Heart right ventricle (tissue), 16 donors: ENCODE data around the gene RPS6KA2. TPM values are rescaled to one million over a fixed set of nuclear protein-coding genes. Genes with fewer than 3 reads are reported as not detected.
A peak's percentile ranks its signal among the peaks of the same experiment; 100 is the strongest.

Source experiments
- ATAC-seq, 8 donors: fragments of 200-7000 bp; cut with Tn5 transposase; one replicate each; pipeline ENCODE4 v1.9.1; 2020; ENCODE audit warnings: mild to moderate bottlenecking in 8 of 8, moderate library complexity in 8 of 8, moderate number of reproducible peaks in 1 of 8
- DNase-seq, 2 donors: peaks; one replicate each; pipeline ENCODE4 v3.0.0-alpha.2; 2020
- H3K27ac ChIP-seq, 10 donors: fragments of 200-600 bp; sonication (generic) in 2 of 10; one replicate each; pipeline versions ENCODE4 v1.5.0 to v1.8.0; 2020 to 2022; ENCODE audit warnings: mild to moderate bottlenecking in 3 of 10
- H3K27me3 ChIP-seq, 7 donors: fragments of 200-600 bp; one replicate each; pipeline ENCODE4 v1.8.0; 2021 to 2022; ENCODE audit warnings: mild to moderate bottlenecking in 2 of 7
- H3K36me3 ChIP-seq, 9 donors: fragments of 200-600 bp; sonication (generic) in 1 of 9; one replicate each; pipeline versions ENCODE4 v1.5.0 to v1.8.0; 2020 to 2022; ENCODE audit warnings: mild to moderate bottlenecking in 2 of 9
- H3K4me1 ChIP-seq, 9 donors: fragments of 200-600 bp; sonication (generic) in 1 of 9; one replicate each; pipeline versions ENCODE4 v1.5.0 to v1.8.0; 2020 to 2022; ENCODE audit warnings: mild to moderate bottlenecking in 4 of 9
- H3K4me3 ChIP-seq, 10 donors: fragments of 200-600 bp; sonication (generic) in 2 of 10; one replicate each; pipeline versions ENCODE4 v1.5.0 to v1.8.0; 2020 to 2022; ENCODE audit warnings: mild to moderate bottlenecking in 7 of 10, moderate library complexity in 2 of 10
- H3K9me3 ChIP-seq, 11 donors: fragments of 200-600 bp in 10 of 11; sonication (generic) in 2 of 11; one replicate each; pipeline versions ENCODE4 v1.5.0 to v1.8.0; 2013 to 2022; ENCODE audit warnings: mild to moderate bottlenecking in 2 of 11, control low read depth in 1 of 11, moderate library complexity in 1 of 11
- WGBS, 2 donors: extraction: QIAGEN DNeasy Blood & Tissue Kit; methylation state at CpG; one replicate each; pipeline ENCODE4 v1.1.7; 2013; ENCODE audit warnings: inconsistent platforms in 1 of 2; 5-methylcytosine and 5-hydroxymethylcytosine counted together
- intact Hi-C, 10 donors: fragments of 100-400 bp; cut with DNase I; formaldehyde crosslinking; loops; one replicate each; pipeline versions ENCODE4 v1.11.1 to v1.14.2; 2022
- polyA plus RNA-seq, 2 donors: library from polyadenylated mRNA; stranded (reverse); fragments of 200-250 nt; gene quantifications; one replicate each; pipeline ENCODE4 v1.2.3, GENCODE V29; 2013
- total RNA-seq, 10 donors: library from RNA; stranded (reverse); fragmentation: NEBNext Ultra II Directional in 3 of 10; extraction: Animal tissue kit (Norgen Biotek cat#: 25700) in 3 of 10; gene quantifications; one replicate each; pipeline versions ENCODE4 v1.2.1 to v1.2.4, GENCODE V29; 2021 to 2023
- TF ChIP-seq, protein P1 (sequence below), 9 donors: fragments of 200-600 bp; sonication (generic) in 2 of 9; IDR thresholded peaks; one replicate each; pipeline versions ENCODE4 v1.5.0 to v1.8.0; 2021 to 2022; ENCODE audit warnings: antibody characterized with exemption in 9 of 9, mild to moderate bottlenecking in 5 of 9, moderate library complexity in 1 of 9
- donor health status: Arrhythmogenic right ventricular cardiomyopathy.
- donor health status: ischemic (EF 13 %, LVEDD 7.1; RV severe dilation, severe dysfunction).
- donor health status: healthy with polysubstance abuse.
- donor health status: DM: no; HTN: yes; CAD: no.
- donor health status: DM: no; HTN: no; CAD: no.
- donor health status: ischemic (EF 25% LVEDD 6.9; RV normal size, moderate dysfunction).
- donor health status: ischemic (EF 25% LVEDD 5.7; RV mildly dilated, moderate dysfunction).
- donor health status: healthy.
- donor health status: DM: yes; HTN: yes; CAD: no.
- donor health status: Ischemic cardiomyopathy.
- donor health status: ischemic (EF 35%, LVEDD 5.7; RV mildly dilated, moderate dysfunction).
- donor health status: nonischemic (EF 11% LVEDD 7.7; RV severe dilation, severe dysfunction).
- donor health status: DM: yes; HTN: yes; CAD: no.
- donor health status: PGD.
- donor health status: ischemic (EF 29% LVEDD 5.4; RV normal size, mild dysfunction).
- donor health status: nonischemic (EF 23%, LVEDD 6.1; RV moderate dilation, normal function).

RPS6KA2 gene
- total and polyA plus RNA-seq, 12 donors: 20.3 to 91.4 (median 73.7) TPM

DNA sequence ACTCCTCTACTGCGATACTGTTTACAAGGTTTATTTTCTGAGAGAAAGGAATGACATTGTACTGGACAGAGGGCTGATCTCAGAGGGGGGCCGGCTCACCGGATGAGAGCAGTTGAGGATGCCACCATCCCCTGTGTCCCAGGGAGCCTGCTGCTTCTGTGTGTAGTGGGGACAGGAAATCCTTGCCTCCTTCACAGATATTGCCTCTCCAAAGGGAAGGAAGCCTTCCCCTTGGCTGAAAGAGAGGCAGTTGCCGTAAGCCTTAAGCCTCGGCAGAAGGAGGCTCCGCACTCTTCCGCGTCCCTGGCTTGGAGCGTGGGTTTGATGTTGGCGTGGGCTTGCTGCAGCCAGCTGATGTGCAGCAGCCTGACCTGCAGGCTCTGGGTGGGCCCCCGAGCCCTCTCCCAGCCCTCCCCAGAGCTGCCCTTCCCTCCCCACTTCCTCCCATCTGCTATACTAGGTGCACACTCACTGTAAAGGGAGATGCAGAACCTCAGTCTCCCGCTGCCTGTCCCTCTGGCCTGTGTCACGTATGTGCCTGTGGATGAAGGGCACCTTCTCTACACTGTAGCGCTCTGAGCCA, 45.7 kb upstream of the RPS6KA2 start:
- Histone ChIP-seq H3K27ac (no peak overlapping the region), H3K4me1 (peaks cover 0 to 39% (median 31%) of the 10 kb centered on the region in 9 donors), H3K9me3 (peaks cover 0 to 4% (median 0%) of the 10 kb centered on the region in 11 donors), H3K4me3 (peak overlapping the region in 2 of 10 donors; percentile 0 to 29), H3K36me3 (no peaks in the 10 kb centered on the region), H3K27me3 (peaks cover 0 to 18% (median 0%) of the 10 kb centered on the region in 7 donors)
- intact Hi-C loops: no loop called here
- TF ChIP-seq, protein P1, sequence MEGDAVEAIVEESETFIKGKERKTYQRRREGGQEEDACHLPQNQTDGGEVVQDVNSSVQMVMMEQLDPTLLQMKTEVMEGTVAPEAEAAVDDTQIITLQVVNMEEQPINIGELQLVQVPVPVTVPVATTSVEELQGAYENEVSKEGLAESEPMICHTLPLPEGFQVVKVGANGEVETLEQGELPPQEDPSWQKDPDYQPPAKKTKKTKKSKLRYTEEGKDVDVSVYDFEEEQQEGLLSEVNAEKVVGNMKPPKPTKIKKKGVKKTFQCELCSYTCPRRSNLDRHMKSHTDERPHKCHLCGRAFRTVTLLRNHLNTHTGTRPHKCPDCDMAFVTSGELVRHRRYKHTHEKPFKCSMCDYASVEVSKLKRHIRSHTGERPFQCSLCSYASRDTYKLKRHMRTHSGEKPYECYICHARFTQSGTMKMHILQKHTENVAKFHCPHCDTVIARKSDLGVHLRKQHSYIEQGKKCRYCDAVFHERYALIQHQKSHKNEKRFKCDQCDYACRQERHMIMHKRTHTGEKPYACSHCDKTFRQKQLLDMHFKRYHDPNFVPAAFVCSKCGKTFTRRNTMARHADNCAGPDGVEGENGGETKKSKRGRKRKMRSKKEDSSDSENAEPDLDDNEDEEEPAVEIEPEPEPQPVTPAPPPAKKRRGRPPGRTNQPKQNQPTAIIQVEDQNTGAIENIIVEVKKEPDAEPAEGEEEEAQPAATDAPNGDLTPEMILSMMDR (IDR thresholded peaks at IDR 0.05): no peak
- WGBS, 2 donors: 52 to 62% methylated on average over 14 of the region's 14 CpGs
- ATAC-seq (peak; percentile 21 to 57 (median 46)), DNase-seq (no peak)

DNA sequence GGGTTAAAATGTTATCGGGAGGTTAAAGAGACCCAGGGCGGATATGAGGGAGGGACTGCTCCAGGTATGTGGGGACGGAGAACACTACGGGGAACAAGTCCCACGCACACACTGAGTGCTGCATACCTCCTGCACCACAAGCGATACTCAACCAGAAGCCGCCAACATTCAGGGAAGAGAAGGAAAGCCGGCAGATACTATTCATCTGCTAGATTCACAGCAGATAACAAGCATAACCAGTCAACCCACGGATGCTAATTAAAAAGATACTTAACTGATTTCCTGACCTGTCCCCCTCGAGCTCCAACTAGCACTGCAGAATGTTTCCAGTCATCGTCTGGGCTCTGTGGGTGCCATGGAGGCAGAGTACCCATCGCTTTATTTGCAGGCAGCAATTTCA, 45.1 kb upstream of the RPS6KA2 start:
- WGBS, 2 donors: 51 to 64% methylated on average over 12 of the region's 12 CpGs

DNA sequence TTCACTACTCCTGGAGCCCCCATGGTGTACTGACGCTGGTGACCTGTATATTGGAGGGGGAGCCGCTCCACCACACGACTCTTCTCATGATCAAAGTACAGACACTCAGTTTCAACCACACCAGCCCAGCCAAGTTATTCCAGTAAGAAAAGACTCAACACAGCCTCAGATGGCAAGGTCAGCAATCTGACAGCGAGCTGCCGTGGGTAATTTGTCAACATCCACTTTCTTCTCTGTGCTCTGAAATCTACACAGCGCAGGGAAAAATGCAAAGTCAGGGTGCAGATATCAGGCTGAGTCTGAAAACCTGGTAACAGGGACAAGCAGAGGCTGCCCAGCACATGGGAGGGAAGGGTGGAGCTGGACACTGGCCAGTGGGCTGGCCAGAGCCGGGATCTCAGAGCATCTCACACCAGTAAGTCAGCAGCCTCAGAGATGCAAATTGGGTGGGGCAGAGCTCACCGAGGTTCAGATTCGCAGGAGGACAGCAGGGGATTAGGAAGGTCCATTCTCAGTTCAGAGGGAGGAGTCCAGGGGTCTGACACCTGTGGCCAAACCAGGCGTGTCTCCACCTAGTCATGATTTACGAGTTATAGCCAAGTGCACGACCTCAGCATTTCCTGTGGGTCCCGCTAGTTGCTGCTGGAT, 44.5 kb upstream of the RPS6KA2 start:
- H3K9me3 ChIP-seq: no peaks in the 10 kb centered on the region
- DNase-seq (no peak), ATAC-seq (peak in 2 of 8 donors; percentile 32 to 48)
- H3K4me3 ChIP-seq: no peak overlapping the region
- 46 to 59% methylated on average over 13 of the region's 13 CpGs for WGBS, 2 donors
- H3K36me3 ChIP-seq: no peaks in the 10 kb centered on the region
- peaks cover 0 to 39% (median 31%) of the 10 kb centered on the region in 9 donors for H3K4me1 ChIP-seq
- intact Hi-C loops: no loop called here
- H3K27ac ChIP-seq: no peak overlapping the region
- H3K27me3 ChIP-seq: peaks cover 0 to 18% (median 0%) of the 10 kb centered on the region in 7 donors
- TF ChIP-seq, protein P1 (IDR thresholded peaks at IDR 0.05): no peak

More for the DNA sequence above, 45.1 kb upstream of the RPS6KA2 start:
- intact Hi-C loops: no loop called here
- Histone ChIP-seq H3K27ac (no peak overlapping the region), H3K9me3 (no peaks in the 10 kb centered on the region), H3K36me3 (no peaks in the 10 kb centered on the region), H3K4me3 (peak overlapping the region in 1 of 10 donors; percentile 29), H3K4me1 (peaks cover 0 to 39% (median 31%) of the 10 kb centered on the region in 9 donors), H3K27me3 (peaks cover 0 to 18% (median 0%) of the 10 kb centered on the region in 7 donors)
- ATAC-seq (no peak), DNase-seq (no peak)
- TF ChIP-seq, protein P1 (IDR thresholded peaks at IDR 0.05): no peak

DNA sequence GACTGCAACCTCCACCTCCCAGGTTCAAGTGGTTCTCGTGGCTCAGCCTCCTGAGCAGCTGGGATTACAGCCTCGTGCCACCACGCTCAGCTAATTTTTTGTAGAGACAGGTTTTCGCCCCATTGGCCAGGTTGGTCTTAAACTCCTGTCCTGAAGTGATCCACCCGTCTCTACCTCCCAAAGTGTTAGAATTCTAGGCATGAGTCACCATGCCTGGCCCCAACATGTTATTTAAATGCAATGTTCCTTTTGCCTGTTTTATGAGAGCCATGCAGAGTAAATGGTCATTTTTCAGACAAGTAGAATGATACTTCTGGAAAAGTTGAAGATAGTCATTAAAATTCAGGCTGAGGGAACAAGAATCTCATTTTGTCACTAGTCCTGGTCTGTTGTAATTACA, 43.8 kb upstream of the RPS6KA2 start:
- H3K4me3 ChIP-seq: no peak overlapping the region
- intact Hi-C loops: no loop called here
- TF ChIP-seq, protein P1 (IDR thresholded peaks at IDR 0.05): no peak
- peaks cover 0 to 18% (median 0%) of the 10 kb centered on the region in 7 donors for H3K27me3 ChIP-seq
- peaks cover 0 to 39% (median 31%) of the 10 kb centered on the region in 9 donors for H3K4me1 ChIP-seq
- 94 to 99% methylated on average over 5 of the region's 5 CpGs for whole genome bisulfite sequencing, 2 donors
- no peaks in the 10 kb centered on the region for H3K9me3 ChIP-seq
- H3K36me3 ChIP-seq: no peaks in the 10 kb centered on the region
- no peak overlapping the region for H3K27ac ChIP-seq
- DNase-seq (no peak), ATAC-seq (no peak)
